MM.1S (cell line): Measurements from ENCODE around the gene RBMS3.

ENCODE experiments used
- EZH2 ChIP-seq: fragments of 300-600 bp; sonication (generic); optimal IDR thresholded peaks from 2 replicates; pipeline ENCODE3; 2017; ENCODE audit warnings: low read depth, mild to moderate bottlenecking, antibody characterized with exemption, low read length, mixed read lengths
- TF ChIP-seq, protein P1 (sequence below): fragments of 300-600 bp; sonication (generic); IDR thresholded peaks from 2 replicates; pipeline ENCODE4 v1.5.1; 2016; ENCODE audit warnings: antibody characterized with exemption, low read length, mixed read lengths

GRCh38 chr3:30020380-30020779 lies 739.5 kb downstream of the RBMS3 start:
- TF ChIP-seq, protein P1, sequence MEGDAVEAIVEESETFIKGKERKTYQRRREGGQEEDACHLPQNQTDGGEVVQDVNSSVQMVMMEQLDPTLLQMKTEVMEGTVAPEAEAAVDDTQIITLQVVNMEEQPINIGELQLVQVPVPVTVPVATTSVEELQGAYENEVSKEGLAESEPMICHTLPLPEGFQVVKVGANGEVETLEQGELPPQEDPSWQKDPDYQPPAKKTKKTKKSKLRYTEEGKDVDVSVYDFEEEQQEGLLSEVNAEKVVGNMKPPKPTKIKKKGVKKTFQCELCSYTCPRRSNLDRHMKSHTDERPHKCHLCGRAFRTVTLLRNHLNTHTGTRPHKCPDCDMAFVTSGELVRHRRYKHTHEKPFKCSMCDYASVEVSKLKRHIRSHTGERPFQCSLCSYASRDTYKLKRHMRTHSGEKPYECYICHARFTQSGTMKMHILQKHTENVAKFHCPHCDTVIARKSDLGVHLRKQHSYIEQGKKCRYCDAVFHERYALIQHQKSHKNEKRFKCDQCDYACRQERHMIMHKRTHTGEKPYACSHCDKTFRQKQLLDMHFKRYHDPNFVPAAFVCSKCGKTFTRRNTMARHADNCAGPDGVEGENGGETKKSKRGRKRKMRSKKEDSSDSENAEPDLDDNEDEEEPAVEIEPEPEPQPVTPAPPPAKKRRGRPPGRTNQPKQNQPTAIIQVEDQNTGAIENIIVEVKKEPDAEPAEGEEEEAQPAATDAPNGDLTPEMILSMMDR: no peak
- no peak for TF ChIP-seq EZH2
